Neuronal stem cell (in vitro differentiated cells): ENCODE data around the gene KCNN3.

ENCODE experiments used
- DNase-seq: peaks from one replicate; pipeline ENCODE4 v3.0.0-alpha.2; 2013; ENCODE audit warnings: low spot score
- H2AFZ ChIP-seq: one replicate; pipeline ENCODE4 v1.6.1; 2013; ENCODE audit warnings: mild to moderate bottlenecking, low read length, inconsistent platforms
- H2AK5ac ChIP-seq: 2 replicates; pipeline ENCODE4 v1.6.1; 2013; ENCODE audit warnings: low read depth, mild to moderate bottlenecking, inconsistent platforms, low read length, moderate library complexity, mixed read lengths
- H2BK120ac ChIP-seq: 2 replicates; pipeline ENCODE4 v1.6.1; 2013; ENCODE audit warnings: low read depth, mild to moderate bottlenecking, inconsistent platforms, low read length, moderate library complexity, mixed read lengths
- H2BK12ac ChIP-seq: one replicate; pipeline ENCODE4 v1.6.1; 2013; ENCODE audit warnings: low read length, inconsistent platforms
- H2BK15ac ChIP-seq: 2 replicates; pipeline ENCODE4 v1.6.1; 2013; ENCODE audit warnings: mild to moderate bottlenecking, low read length, inconsistent platforms, mixed read lengths
- H2BK5ac ChIP-seq: one replicate; pipeline ENCODE4 v1.6.1; 2013; ENCODE audit warnings: inconsistent platforms, mild to moderate bottlenecking, low read length, moderate library complexity
- H3K14ac ChIP-seq: one replicate; pipeline ENCODE4 v1.6.1; 2013; ENCODE audit warnings: low read length, inconsistent platforms
- H3K18ac ChIP-seq: 2 replicates; pipeline ENCODE4 v1.6.1; 2013; ENCODE audit warnings: low read length, inconsistent platforms
- H3K23ac ChIP-seq: 2 replicates; pipeline ENCODE4 v1.6.1; 2013; ENCODE audit warnings: low read depth, mild to moderate bottlenecking, mixed read lengths, low read length, inconsistent platforms; ENCODE audit not compliant: poor library complexity
- H3K27ac ChIP-seq: replicated peaks from 3 replicates; pipeline ENCODE4 v1.5.1; 2013; ENCODE audit warnings: low read length, inconsistent platforms
- H3K27me3 ChIP-seq, 3 experiments: 2 replicates each; pipeline ENCODE4 v1.6.1; 2013; ENCODE audit warnings: low read length in 3 of 3, mild to moderate bottlenecking in 2 of 3, inconsistent platforms in 1 of 3, low read depth in 1 of 3, mixed read lengths in 1 of 3, moderate library complexity in 1 of 3; ENCODE audit not compliant: control insufficient read depth in 3 of 3, insufficient read depth in 3 of 3
- H3K36me3 ChIP-seq, 2 donors: replicated peaks in 1 of 2; 2 replicates each; pipeline ENCODE4 v1.6.1; 2013; ENCODE audit warnings: low read length in 2 of 2; ENCODE audit not compliant: control insufficient read depth in 2 of 2, insufficient read depth in 2 of 2
- H3K4ac ChIP-seq: 2 replicates; pipeline ENCODE4 v1.6.1; 2013; ENCODE audit warnings: inconsistent platforms, mild to moderate bottlenecking, low read length, moderate library complexity
- H3K4me1 ChIP-seq, 2 donors: 1 replicate in 1 of 2; 2 replicates in 1 of 2; pipeline ENCODE4 v1.6.1; 2013; ENCODE audit warnings: low read length in 2 of 2, low read depth in 1 of 2; ENCODE audit not compliant: control insufficient read depth in 2 of 2, insufficient read depth in 1 of 2
- H3K4me2 ChIP-seq: one replicate; pipeline ENCODE4 v1.6.1; 2013; ENCODE audit warnings: mild to moderate bottlenecking, low read length, inconsistent platforms; ENCODE audit not compliant: insufficient read depth, poor library complexity, severe bottlenecking
- H3K4me3 ChIP-seq, 2 donors: 2 replicates each; pipeline ENCODE4 v1.5.1; 2013; ENCODE audit warnings: low read length in 2 of 2, mild to moderate bottlenecking in 2 of 2, inconsistent platforms in 1 of 2, moderate library complexity in 1 of 2
- H3K79me1 ChIP-seq: one replicate; pipeline ENCODE4 v1.6.1; 2013; ENCODE audit warnings: low read depth, mild to moderate bottlenecking, inconsistent platforms, low read length, moderate library complexity
- H3K9ac ChIP-seq: one replicate; pipeline ENCODE4 v1.6.1; 2013; ENCODE audit warnings: mild to moderate bottlenecking, low read depth, low read length, inconsistent platforms; ENCODE audit not compliant: poor library complexity
- H3K9me3 ChIP-seq, 2 donors: replicated peaks in 1 of 2; 2 replicates each; pipeline versions ENCODE3 to v1.6.1; 2013; ENCODE audit warnings: low read length in 2 of 2, mild to moderate bottlenecking in 2 of 2, inconsistent platforms in 1 of 2, low read depth in 1 of 2, mixed read lengths in 1 of 2, moderate library complexity in 1 of 2; ENCODE audit not compliant: control insufficient read depth in 2 of 2, insufficient read depth in 1 of 2
- H4K8ac ChIP-seq: one replicate; pipeline ENCODE4 v1.6.1; 2013; ENCODE audit warnings: low read depth, mild to moderate bottlenecking, inconsistent platforms, low read length, moderate library complexity
- H4K91ac ChIP-seq: one replicate; pipeline ENCODE4 v1.6.1; 2013; ENCODE audit warnings: low read length, low read depth, mild to moderate bottlenecking, inconsistent platforms; ENCODE audit not compliant: poor library complexity
- WGBS, 2 donors: extraction: QIAGEN DNeasy Blood & Tissue Kit; methylation state at CpG; one replicate each; pipeline ENCODE4 v1.1.7; 2013; ENCODE audit warnings: missing lambda C conversion rate in 2 of 2, mixed read lengths in 1 of 2; ENCODE audit not compliant: insufficient read length in 2 of 2, insufficient replicate concordance in 1 of 2; ENCODE audit errors: extremely low coverage in 2 of 2; 5-methylcytosine and 5-hydroxymethylcytosine counted together

Gene KCNN3

DNA sequence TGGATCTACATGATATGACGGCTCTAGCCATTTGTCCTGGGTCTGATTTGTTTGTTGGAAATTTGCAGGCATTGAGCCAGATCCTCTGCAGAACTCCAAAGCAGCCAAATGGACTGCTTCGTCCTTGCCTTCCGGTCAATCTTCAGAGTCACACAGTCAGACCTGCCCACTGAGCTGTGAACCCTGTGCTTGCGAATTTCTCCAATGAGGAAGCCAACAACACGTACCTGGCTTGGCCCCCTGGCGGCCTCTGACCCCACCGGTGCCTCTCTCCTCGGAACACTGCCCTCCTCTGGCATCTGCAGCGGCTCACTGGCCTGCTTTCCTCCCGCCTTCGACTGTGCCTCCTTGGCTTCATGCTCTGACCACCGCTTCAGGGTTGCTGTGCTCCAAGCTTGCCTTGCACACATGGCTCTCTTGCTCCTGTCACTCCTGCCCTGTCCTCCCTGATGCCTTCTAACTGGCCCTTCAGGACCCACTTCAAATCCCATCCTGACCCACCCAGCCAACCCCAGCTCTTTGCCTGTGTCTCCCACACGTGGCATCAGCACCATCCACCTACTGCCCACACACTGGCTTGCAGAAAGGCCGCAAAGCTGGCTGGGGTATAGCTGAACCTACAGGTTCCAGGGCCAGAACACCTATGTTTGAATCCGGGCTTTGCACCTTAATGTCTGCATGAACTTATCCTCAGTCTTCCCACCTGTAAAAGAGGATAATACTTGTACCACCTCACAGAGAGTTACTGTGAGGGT, 128.2 kb downstream of the KCNN3 start:
- WGBS, 2 donors, result no CpG with 5 or more reads among the region's 15 CpGs

DNA sequence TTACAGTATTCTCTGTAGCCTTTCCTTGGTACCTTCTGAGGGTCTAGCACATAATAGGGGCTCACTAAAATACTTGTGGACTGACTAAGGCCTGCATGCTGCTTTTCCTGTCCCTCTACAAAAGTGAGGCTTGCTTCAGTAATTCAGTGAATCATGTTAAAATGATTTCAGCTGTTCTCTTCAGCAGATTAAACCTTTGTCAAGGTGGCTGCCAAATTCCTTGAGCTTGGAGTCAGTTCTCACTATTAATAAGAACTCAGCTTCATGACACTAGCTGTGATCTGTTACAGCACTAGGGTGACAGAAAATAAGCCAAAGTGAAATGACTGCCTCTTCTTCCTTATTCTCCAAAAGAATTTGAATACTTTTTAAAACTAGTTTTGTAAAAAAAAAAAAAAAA, 128.8 kb downstream of the KCNN3 start:
- no peak overlapping the region for H3K4ac ChIP-seq
- H2AK5ac ChIP-seq, result no peak overlapping the region
- H2AFZ ChIP-seq, result no peak overlapping the region
- H3K9me3 ChIP-seq, result peaks cover 1 to 10% of the 10 kb centered on the region in 2 donors
- H3K79me1 ChIP-seq, result no peaks in the 10 kb centered on the region
- peaks cover 1 to 5% of the 10 kb centered on the region in 2 donors for H3K4me1 ChIP-seq
- no peak overlapping the region for H4K8ac ChIP-seq
- DNase-seq, result no peak
- no peak overlapping the region for H2BK12ac ChIP-seq
- no peak overlapping the region for H2BK15ac ChIP-seq
- no peak overlapping the region for H2BK120ac ChIP-seq
- H3K4me3 ChIP-seq, result no peak overlapping the region
- no peak overlapping the region for H2BK5ac ChIP-seq
- H3K23ac ChIP-seq, result no peak overlapping the region
- no peaks in the 10 kb centered on the region for H3K36me3 ChIP-seq
- H3K27me3 ChIP-seq, result peaks cover 0 to 3% (median 0%) of the 10 kb centered on the region in 3 experiments
- no peak overlapping the region for H4K91ac ChIP-seq
- no peak overlapping the region for H3K4me2 ChIP-seq
- H3K9ac ChIP-seq, result no peak overlapping the region
- H3K27ac ChIP-seq, result no peak overlapping the region
- H3K14ac ChIP-seq, result no peak overlapping the region
- no peak overlapping the region for H3K18ac ChIP-seq

More for the DNA sequence above, 128.2 kb downstream of the KCNN3 start:
- no peaks in the 10 kb centered on the region for H3K36me3 ChIP-seq
- no peak overlapping the region for H3K9ac ChIP-seq
- no peak overlapping the region for H4K91ac ChIP-seq
- H3K9me3 ChIP-seq, result peaks cover 1 to 10% of the 10 kb centered on the region in 2 donors
- H3K27ac ChIP-seq, result no peak overlapping the region
- peaks cover 5% of the 10 kb centered on the region in 2 donors for H3K4me1 ChIP-seq
- peak overlapping the region; percentile 17 for H2BK15ac ChIP-seq
- H3K18ac ChIP-seq, result no peak overlapping the region
- no peak overlapping the region for H2BK5ac ChIP-seq
- no peak overlapping the region for H4K8ac ChIP-seq
- H2BK12ac ChIP-seq, result no peak overlapping the region
- H2AK5ac ChIP-seq, result no peak overlapping the region
- no peaks in the 10 kb centered on the region for H3K79me1 ChIP-seq
- no peak overlapping the region for H2BK120ac ChIP-seq
- no peak overlapping the region for H3K4me3 ChIP-seq
- peaks cover 0 to 3% (median 0%) of the 10 kb centered on the region in 3 experiments for H3K27me3 ChIP-seq
- no peak overlapping the region for H2AFZ ChIP-seq
- no peak for DNase-seq
- H3K4me2 ChIP-seq, result no peak overlapping the region
- H3K4ac ChIP-seq, result no peak overlapping the region
- no peak overlapping the region for H3K14ac ChIP-seq
- peak overlapping the region; percentile 65 for H3K23ac ChIP-seq

DNA sequence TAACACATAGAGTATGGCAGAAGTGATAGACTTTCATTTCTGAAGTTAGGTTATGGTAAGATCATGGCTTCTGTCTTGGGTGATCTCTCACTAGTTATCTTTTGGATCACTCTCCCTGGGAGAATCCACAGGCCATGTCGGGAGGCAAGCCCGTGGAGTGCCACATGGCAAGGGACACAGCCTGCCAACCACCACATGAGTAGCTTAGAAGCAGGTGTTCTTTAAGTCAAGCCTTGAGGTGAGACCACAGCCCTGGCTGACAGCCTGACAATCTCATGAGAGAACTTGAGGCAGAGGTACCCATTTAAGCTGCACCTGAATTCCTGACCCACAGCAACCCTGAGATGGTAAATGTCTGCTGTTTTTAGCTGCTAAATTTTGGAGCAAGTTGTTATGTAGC, 130.4 kb downstream of the KCNN3 start:
- Histone ChIP-seq H2BK12ac (no peak overlapping the region), H3K9ac (no peak overlapping the region), H3K4me2 (no peak overlapping the region), H2AK5ac (no peak overlapping the region), H2BK120ac (no peak overlapping the region), H2AFZ (no peak overlapping the region), H3K79me1 (no peaks in the 10 kb centered on the region), H4K91ac (no peak overlapping the region), H2BK15ac (no peak overlapping the region), H3K18ac (no peak overlapping the region), H3K23ac (no peak overlapping the region), H3K9me3 (peaks cover 1 to 10% of the 10 kb centered on the region in 2 donors), H2BK5ac (no peak overlapping the region), H3K4me1 (peaks cover 4 to 5% of the 10 kb centered on the region in 2 donors), H3K27me3 (peaks cover 0 to 3% (median 0%) of the 10 kb centered on the region in 3 experiments), H3K36me3 (no peaks in the 10 kb centered on the region), H3K14ac (no peak overlapping the region), H3K27ac (no peak overlapping the region), H4K8ac (no peak overlapping the region), H3K4me3 (no peak overlapping the region), H3K4ac (no peak overlapping the region)
- no CpG with 5 or more reads among the region's 2 CpGs for WGBS, 2 donors
- DNase-seq, result no peak

DNA sequence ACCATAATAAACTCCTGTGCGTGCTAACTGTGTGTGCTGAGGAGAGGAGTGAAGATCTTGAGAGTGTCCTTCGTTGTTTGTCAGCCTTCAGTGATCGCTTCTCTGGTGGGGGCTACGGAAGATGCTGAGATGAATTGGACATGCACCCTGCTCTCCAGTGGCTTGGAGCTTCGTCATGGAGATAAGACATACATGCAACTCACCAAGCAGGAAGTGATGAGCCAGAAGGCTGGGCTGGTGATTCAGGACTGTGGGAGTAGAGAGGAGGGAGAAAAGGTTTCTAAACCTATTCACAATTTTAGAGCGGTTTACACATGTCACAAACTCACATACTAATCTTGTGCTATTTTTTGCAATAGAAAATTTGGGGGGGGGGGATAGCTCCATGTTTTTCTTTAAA, 133.2 kb downstream of the KCNN3 start:
- Histone ChIP-seq H2BK12ac (no peak overlapping the region), H3K27ac (no peak overlapping the region), H3K27me3 (peaks cover 0 to 3% (median 0%) of the 10 kb centered on the region in 3 experiments), H3K4me3 (no peak overlapping the region), H3K36me3 (no peaks in the 10 kb centered on the region), H2BK5ac (no peak overlapping the region), H3K4ac (no peak overlapping the region), H3K18ac (no peak overlapping the region), H3K4me1 (peaks cover 4 to 5% of the 10 kb centered on the region in 2 donors), H2BK120ac (no peak overlapping the region), H3K4me2 (no peak overlapping the region), H4K8ac (no peak overlapping the region), H2AFZ (no peak overlapping the region), H3K9ac (no peak overlapping the region), H4K91ac (no peak overlapping the region), H3K23ac (no peak overlapping the region), H3K79me1 (no peaks in the 10 kb centered on the region), H2BK15ac (no peak overlapping the region), H3K14ac (no peak overlapping the region), H3K9me3 (peaks cover 1 to 10% of the 10 kb centered on the region in 2 donors), H2AK5ac (no peak overlapping the region)
- DNase-seq, result no peak
- WGBS, 2 donors, result no CpG with 5 or more reads among the region's 6 CpGs
